Osteocyte (in vitro differentiated cells): ENCODE measurements around the gene BIRC7. TPM values are rescaled to one million over a fixed set of nuclear protein-coding genes. Genes with fewer than 3 reads are reported as not detected.

ENCODE experiments used
- DNase-seq: peaks from one replicate; pipeline ENCODE4 v3.0.0; 2021; ENCODE audit warnings: mixed read lengths; ENCODE audit not compliant: unreplicated experiment; ENCODE audit errors: extremely low spot score
- H3K27ac Mint-ChIP-seq: one replicate; pipeline ENCODE4 v1.8.0; 2021; ENCODE audit warnings: mild to moderate bottlenecking, mixed read lengths; ENCODE audit not compliant: unreplicated experiment
- H3K27me3 Mint-ChIP-seq: one replicate; pipeline ENCODE4 v1.8.0; 2021; ENCODE audit warnings: mixed read lengths; ENCODE audit not compliant: unreplicated experiment
- H3K36me3 Mint-ChIP-seq: one replicate; pipeline ENCODE4 v1.8.0; 2021; ENCODE audit warnings: mixed read lengths; ENCODE audit not compliant: unreplicated experiment
- H3K4me1 Mint-ChIP-seq: one replicate; pipeline ENCODE4 v1.8.0; 2021; ENCODE audit warnings: mixed read lengths; ENCODE audit not compliant: unreplicated experiment
- H3K4me3 Mint-ChIP-seq: one replicate; pipeline ENCODE4 v1.8.0; 2021; ENCODE audit warnings: mild to moderate bottlenecking, moderate library complexity, mixed read lengths; ENCODE audit not compliant: unreplicated experiment
- H3K9me3 Mint-ChIP-seq: one replicate; pipeline ENCODE4 v1.8.0; 2021; ENCODE audit warnings: mixed read lengths; ENCODE audit not compliant: unreplicated experiment
- CTCF ChIP-seq: fragments of 200-600 bp; sonication (generic); IDR thresholded peaks from 2 replicates; pipeline ENCODE4 v1.5.0; 2021; ENCODE audit warnings: antibody characterized with exemption, mild to moderate bottlenecking, moderate library complexity
- total RNA-seq: library from RNA; stranded (reverse); gene quantifications from 2 replicates; pipeline ENCODE4 v1.2.1, GENCODE V29; 2021

The BIRC7 gene
- total RNA-seq, 1 donor from 2014 or later, result not detected

- H3K36me3 Mint-ChIP-seq, result no peaks in the 10 kb centered on the region
- peaks cover 32% of the 10 kb centered on the region for H3K4me1 Mint-ChIP-seq
- no peaks in the 10 kb centered on the region for H3K9me3 Mint-ChIP-seq
- H3K4me3 Mint-ChIP-seq, result no peak overlapping the region
- no peak overlapping the region for H3K27ac Mint-ChIP-seq
- no peaks in the 10 kb centered on the region for H3K27me3 Mint-ChIP-seq
- no peak for DNase-seq
- TF ChIP-seq CTCF, result no peak
Measured at GRCh38 chr20:63226042-63226943, 9.4 kb upstream of the BIRC7 start.

DNA sequence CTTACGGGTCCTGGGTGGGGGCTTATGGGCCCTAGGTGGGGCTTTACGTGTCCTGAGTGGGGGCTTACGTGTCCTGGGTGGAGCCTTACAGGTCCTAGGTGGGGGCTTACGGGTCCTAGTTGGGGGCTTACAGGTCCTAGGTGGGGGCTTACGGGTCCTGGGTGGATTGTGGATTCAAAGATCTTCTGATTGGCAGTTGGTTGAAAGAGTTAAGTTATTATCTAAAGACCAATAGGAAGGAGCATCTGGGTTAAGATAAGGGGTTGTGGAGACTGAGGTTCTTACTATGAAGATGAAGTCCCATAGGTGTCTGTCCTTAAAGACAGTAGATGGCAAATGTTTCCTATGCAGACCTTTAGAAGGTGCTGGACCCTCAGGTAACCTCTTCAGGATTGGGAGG lies 8.4 kb upstream of the BIRC7 start:
- no peak for DNase-seq
- TF ChIP-seq CTCF, result no peak
- Mint-ChIP-seq H3K4me1 (peaks cover 41% of the 10 kb centered on the region), H3K9me3 (no peaks in the 10 kb centered on the region), H3K36me3 (no peaks in the 10 kb centered on the region), H3K4me3 (no peak overlapping the region), H3K27me3 (no peaks in the 10 kb centered on the region), H3K27ac (no peak overlapping the region)

- Mint-ChIP-seq H3K27me3 (no peaks in the 10 kb centered on the region), H3K9me3 (no peaks in the 10 kb centered on the region), H3K4me1 (peaks cover 46% of the 10 kb centered on the region), H3K36me3 (no peaks in the 10 kb centered on the region), H3K27ac (no peak overlapping the region), H3K4me3 (no peak overlapping the region)
- DNase-seq, result no peak
- no peak for TF ChIP-seq CTCF
Measured at GRCh38 chr20:63228806-63229205, 6.9 kb upstream of the BIRC7 start.

- Mint-ChIP-seq H3K9me3 (no peaks in the 10 kb centered on the region), H3K4me1 (peaks cover 38% of the 10 kb centered on the region), H3K36me3 (no peaks in the 10 kb centered on the region), H3K4me3 (no peak overlapping the region), H3K27me3 (no peaks in the 10 kb centered on the region), H3K27ac (peak overlapping the region; percentile 18)
- DNase-seq, result no peak
- TF ChIP-seq CTCF, result peak; percentile 65
Measured at GRCh38 chr20:63230800-63231268, 4.9 kb upstream of the BIRC7 start.

DNA sequence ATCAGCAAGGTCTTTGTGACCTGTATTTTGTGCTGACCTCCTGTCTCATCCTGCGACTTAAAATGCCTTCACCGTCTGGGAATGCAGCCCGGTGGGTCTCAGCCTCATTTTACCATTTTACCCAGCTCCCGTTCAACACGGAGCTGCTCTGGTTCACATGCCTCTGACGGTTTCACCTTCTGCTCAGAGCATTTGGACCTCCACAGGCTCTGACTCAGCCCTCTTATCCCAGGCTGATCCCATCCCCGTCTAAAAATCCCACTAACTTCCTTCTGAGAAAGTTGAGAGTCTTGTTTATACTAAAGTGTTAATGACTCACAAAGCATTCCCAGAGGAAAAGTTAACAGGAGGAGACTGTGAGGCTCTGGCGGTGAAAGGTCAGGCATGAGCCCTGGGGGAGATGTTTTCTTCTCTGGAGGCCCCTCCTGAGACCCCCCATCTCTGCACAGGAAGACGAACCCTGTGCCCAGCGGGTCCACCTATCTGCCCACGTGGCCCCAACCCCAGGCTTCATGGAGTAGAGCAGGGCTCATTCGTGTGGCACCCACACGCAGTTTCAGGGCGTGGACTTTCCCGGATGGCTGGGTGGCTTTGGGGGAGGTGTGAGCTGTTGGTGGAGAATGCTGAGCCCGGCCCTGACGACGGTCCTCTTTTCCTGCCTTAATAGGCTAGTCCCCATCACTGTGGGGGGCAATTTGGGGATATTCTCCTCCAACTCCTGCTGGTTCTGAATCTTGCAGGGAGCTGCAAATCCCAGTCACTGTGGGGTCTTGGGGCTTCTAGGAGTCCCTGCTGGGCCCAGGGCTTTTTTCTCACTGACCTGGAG lies 3.3 kb upstream of the BIRC7 start:
- Mint-ChIP-seq H3K27me3 (no peaks in the 10 kb centered on the region), H3K9me3 (no peaks in the 10 kb centered on the region), H3K36me3 (no peaks in the 10 kb centered on the region), H3K4me3 (no peak overlapping the region), H3K27ac (peak overlapping the region; percentile 94), H3K4me1 (peaks cover 43% of the 10 kb centered on the region)
- no peak for TF ChIP-seq CTCF
- DNase-seq, result no peak
